OCI-LY3 (cell line): ENCODE measurements around the gene ADISSP.

Experiments
- H2AFZ ChIP-seq: fragments of 200-600, 300-600 bp; shearing (Covaris generic); 2 replicates; pipeline ENCODE4 v1.6.0; 2014; ENCODE audit warnings: antibody characterized with exemption, low read depth, low read length
- H3K27ac ChIP-seq: fragments of 200-600, 300-600 bp; sonication (generic); 2 replicates; pipeline ENCODE4 v1.5.1; 2014; ENCODE audit warnings: mild to moderate bottlenecking, low read length, moderate library complexity, mixed read lengths
- H3K27me3 ChIP-seq: fragments of 200-600, 300-600 bp; sonication (generic); 2 replicates; pipeline ENCODE4 v1.6.1; 2014; ENCODE audit warnings: low read depth, low read length, mixed read lengths
- H3K36me3 ChIP-seq: fragments of 200-600, 300-600 bp; sonication (generic); replicated peaks from 2 replicates; pipeline ENCODE3; 2014; ENCODE audit warnings: low read depth, low read length, mixed read lengths
- H3K4me1 ChIP-seq: fragments of 300-600, 200-600 bp; sonication (generic); 2 replicates; pipeline ENCODE4 v1.6.1; 2014; ENCODE audit warnings: low read length, mixed read lengths
- H3K4me2 ChIP-seq: fragments of 200-600, 300-600 bp; sonication (generic); 2 replicates; pipeline ENCODE4 v1.6.1; 2014; ENCODE audit warnings: low read length, mixed read lengths
- H3K4me3 ChIP-seq: fragments of 300-600, 200-600 bp; sonication (generic); 2 replicates; pipeline ENCODE4 v1.5.1; 2014; ENCODE audit warnings: antibody characterized with exemption, mild to moderate bottlenecking, low read length, moderate library complexity
- H3K79me2 ChIP-seq: fragments of 300-600, 200-600 bp; shearing (Covaris generic); 2 replicates; pipeline ENCODE4 v1.6.1; 2014; ENCODE audit warnings: mild to moderate bottlenecking, low read length, mixed read lengths
- H3K9ac ChIP-seq: fragments of 300-600, 200-600 bp; shearing (Covaris generic); 2 replicates; pipeline ENCODE4 v1.6.0; 2014; ENCODE audit warnings: mild to moderate bottlenecking, low read length, moderate library complexity
- H3K9me3 ChIP-seq: fragments of 200-600, 300-600 bp; shearing (Covaris generic); 2 replicates; pipeline ENCODE4 v1.6.1; 2014; ENCODE audit warnings: low read length, mixed read lengths; ENCODE audit not compliant: insufficient read depth
- H4K20me1 ChIP-seq: fragments of 200-600, 300-600 bp; sonication (generic); 2 replicates; pipeline ENCODE4 v1.6.1; 2016; ENCODE audit warnings: low read length, mixed read lengths; ENCODE audit not compliant: insufficient read depth
- EZH2phosphoT487 ChIP-seq: fragments of 200-600 bp; shearing (Covaris generic); IDR thresholded peaks from 2 replicates; pipeline ENCODE4 v1.6.1; 2018; ENCODE audit warnings: antibody characterized with exemption, mixed run types, low read depth
- TF ChIP-seq, protein P1 (sequence below): fragments of 200-600, 300-600 bp; sonication (generic); IDR thresholded peaks from 2 replicates; pipeline ENCODE4 v1.5.1; 2014; ENCODE audit warnings: antibody characterized with exemption, low read length, low read depth

ADISSP gene

DNA sequence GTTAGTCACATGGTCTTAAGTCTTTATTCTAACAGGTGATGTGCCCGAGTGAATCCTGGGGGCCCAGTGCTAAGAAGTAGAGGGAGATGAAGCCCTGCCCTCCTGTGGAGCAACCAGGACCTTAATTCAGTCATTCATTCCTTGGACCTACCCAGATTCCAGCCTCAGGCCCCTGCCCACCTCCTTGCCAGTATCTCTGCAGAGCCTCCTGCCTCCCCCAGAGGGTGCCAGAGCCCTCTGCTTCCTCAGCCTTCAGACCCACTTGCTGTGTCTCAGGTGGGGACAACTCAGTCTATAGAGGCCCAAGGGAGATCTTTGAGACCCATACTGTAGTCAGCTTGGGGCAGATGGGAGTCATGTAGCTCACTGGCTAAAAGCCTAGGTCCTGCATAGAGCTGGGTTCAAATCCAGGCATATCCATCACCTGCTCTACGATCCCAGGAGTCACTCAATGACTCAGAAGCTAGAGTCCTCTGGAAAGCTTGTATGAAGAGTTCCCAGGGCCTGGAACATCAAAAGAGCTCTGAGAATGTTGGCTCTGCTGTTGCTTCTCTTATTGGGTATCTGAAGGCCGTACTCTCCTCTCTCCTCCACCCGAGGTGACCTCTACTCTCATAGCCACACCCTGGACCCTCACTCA is 51.2 kb downstream of the ADISSP start:
- H3K9me3 ChIP-seq, result no peaks in the 10 kb centered on the region
- no peaks in the 10 kb centered on the region for H3K79me2 ChIP-seq
- H2AFZ ChIP-seq, result no peak overlapping the region
- H3K27ac ChIP-seq, result no peak overlapping the region
- no peak overlapping the region for H3K4me3 ChIP-seq
- TF ChIP-seq, protein P1, sequence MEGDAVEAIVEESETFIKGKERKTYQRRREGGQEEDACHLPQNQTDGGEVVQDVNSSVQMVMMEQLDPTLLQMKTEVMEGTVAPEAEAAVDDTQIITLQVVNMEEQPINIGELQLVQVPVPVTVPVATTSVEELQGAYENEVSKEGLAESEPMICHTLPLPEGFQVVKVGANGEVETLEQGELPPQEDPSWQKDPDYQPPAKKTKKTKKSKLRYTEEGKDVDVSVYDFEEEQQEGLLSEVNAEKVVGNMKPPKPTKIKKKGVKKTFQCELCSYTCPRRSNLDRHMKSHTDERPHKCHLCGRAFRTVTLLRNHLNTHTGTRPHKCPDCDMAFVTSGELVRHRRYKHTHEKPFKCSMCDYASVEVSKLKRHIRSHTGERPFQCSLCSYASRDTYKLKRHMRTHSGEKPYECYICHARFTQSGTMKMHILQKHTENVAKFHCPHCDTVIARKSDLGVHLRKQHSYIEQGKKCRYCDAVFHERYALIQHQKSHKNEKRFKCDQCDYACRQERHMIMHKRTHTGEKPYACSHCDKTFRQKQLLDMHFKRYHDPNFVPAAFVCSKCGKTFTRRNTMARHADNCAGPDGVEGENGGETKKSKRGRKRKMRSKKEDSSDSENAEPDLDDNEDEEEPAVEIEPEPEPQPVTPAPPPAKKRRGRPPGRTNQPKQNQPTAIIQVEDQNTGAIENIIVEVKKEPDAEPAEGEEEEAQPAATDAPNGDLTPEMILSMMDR, result peak; percentile 89
- no peak for TF ChIP-seq EZH2phosphoT487
- peaks cover 18% of the 10 kb centered on the region for H3K27me3 ChIP-seq
- H3K36me3 ChIP-seq, result no peaks in the 10 kb centered on the region
- no peak overlapping the region for H3K4me2 ChIP-seq
- no peak overlapping the region for H3K9ac ChIP-seq
- no peaks in the 10 kb centered on the region for H4K20me1 ChIP-seq
- peaks cover 6% of the 10 kb centered on the region; the same call in 1 of the 2 replicates for H3K4me1 ChIP-seq

DNA sequence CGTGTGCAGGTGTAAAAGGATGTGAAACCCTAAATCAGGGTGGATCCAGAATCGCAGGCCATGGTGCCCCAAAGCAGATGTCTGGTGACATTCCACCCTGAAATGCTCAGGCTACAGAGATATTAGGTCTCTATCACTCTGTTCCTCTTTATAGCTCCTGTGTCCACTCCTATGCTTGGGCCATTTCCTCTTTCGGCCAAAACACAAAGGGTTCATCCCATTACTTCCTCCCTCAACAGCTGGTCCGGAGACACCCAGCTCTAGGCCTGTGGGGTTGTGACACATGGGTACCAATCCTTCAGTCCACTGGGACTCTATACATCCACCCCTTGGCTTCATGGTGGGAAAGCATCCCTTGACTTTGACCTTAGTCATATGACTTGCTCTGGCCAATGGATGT is 53.5 kb downstream of the ADISSP start:
- no peak for TF ChIP-seq EZH2phosphoT487
- TF ChIP-seq, protein P1, result no peak
- H3K9me3 ChIP-seq, result no peaks in the 10 kb centered on the region
- no peak overlapping the region for H3K4me3 ChIP-seq
- H3K9ac ChIP-seq, result no peak overlapping the region
- H3K4me2 ChIP-seq, result no peak overlapping the region
- H3K4me1 ChIP-seq, result peaks cover 6% of the 10 kb centered on the region; the same call in 1 of the 2 replicates
- no peaks in the 10 kb centered on the region for H4K20me1 ChIP-seq
- no peak overlapping the region for H3K27ac ChIP-seq
- no peaks in the 10 kb centered on the region for H3K36me3 ChIP-seq
- H2AFZ ChIP-seq, result no peak overlapping the region
- H3K27me3 ChIP-seq, result 0 out of 2 replicates have a peak, but pooled peaks cover 8% of the 10 kb centered on the region
- H3K79me2 ChIP-seq, result no peaks in the 10 kb centered on the region

DNA sequence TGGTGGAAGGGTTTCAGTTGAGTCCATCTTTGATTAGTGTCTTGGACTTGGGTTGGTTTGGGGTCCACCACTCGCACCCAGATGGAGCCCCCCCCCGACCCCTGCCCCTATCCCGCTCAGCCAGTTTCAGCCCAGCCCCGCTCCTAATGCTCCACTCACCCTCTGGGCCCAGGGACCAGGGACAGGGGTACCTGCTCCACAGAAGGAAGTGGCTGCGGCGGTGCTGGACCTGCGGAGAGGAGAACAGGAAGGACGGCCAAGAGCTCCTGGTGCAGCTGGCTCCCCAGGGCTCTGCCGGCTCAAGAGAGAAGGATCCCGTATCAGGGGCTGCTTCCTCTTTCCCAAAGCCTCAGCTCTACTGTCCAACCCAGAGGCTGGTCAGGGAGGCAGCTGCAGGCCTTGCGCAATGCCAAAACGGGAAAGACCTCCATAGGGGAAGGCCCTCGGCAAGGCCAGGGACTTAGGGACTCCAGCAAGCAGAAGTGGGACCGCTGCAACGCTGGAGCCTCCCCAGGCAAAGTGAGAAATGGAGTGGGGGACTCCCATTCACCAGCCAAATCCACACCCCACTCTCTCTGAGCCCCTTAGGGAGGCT is 55.2 kb downstream of the ADISSP start, which contains the start of gene SIGLEC1:
Gene SIGLEC1, minus strand, starts transcription at position 322 of the 595 bp plus-strand sequence. CDS start 5,472 bp downstream, outside the sequence.
- Histone ChIP-seq H3K79me2 (no peaks in the 10 kb centered on the region), H3K9me3 (no peaks in the 10 kb centered on the region), H3K4me1 (peaks cover 6% of the 10 kb centered on the region; the same call in 1 of the 2 replicates), H3K4me2 (no peak within 1 kb of the TSS), H3K27me3 (0 out of 2 replicates have a peak, but pooled peaks cover 9% of the 10 kb centered on the region), H4K20me1 (no peaks in the 10 kb centered on the region), H2AFZ (no peak within 1 kb of the TSS), H3K4me3 (no peak within 1 kb of the TSS), H3K9ac (no peak within 1 kb of the TSS), H3K27ac (no peak within 1 kb of the TSS), H3K36me3 (no peaks in the 10 kb centered on the region)
- TF ChIP-seq, protein P1, result no peak
- no peak for TF ChIP-seq EZH2phosphoT487

DNA sequence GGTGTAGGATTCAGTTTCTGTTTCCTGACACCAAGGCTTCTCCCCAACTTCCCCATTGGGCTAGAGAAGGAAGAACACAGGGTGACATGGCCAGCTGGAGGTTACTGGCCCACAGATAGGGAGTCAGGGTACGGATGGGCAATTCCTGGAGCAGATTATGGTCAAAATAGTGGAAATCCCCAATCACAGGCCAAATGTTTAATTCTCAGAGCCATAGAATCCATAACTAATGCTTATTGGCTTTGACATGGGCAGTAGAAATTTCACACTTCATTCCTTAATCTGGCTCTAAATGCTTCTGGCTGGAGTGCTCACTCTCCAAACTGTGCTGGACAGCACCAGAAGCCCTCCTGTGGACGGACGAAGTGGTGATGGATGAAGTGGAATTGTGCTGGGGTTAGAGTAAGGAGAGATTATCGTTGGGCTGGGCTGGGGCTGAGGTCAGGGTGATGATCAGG is 56.0 kb downstream of the ADISSP start:
- no peaks in the 10 kb centered on the region for H3K9me3 ChIP-seq
- no peaks in the 10 kb centered on the region for H3K36me3 ChIP-seq
- H2AFZ ChIP-seq, result no peak overlapping the region
- H3K4me2 ChIP-seq, result no peak overlapping the region
- no peaks in the 10 kb centered on the region for H3K79me2 ChIP-seq
- no peak overlapping the region for H3K9ac ChIP-seq
- H3K27ac ChIP-seq, result no peak overlapping the region
- no peak for TF ChIP-seq EZH2phosphoT487
- TF ChIP-seq, protein P1, result no peak
- H4K20me1 ChIP-seq, result no peaks in the 10 kb centered on the region
- 0 out of 2 replicates have a peak, but pooled peaks cover 9% of the 10 kb centered on the region for H3K27me3 ChIP-seq
- H3K4me3 ChIP-seq, result no peak overlapping the region
- H3K4me1 ChIP-seq, result peaks cover 6% of the 10 kb centered on the region; the same call in 1 of the 2 replicates
